Upper lobe of right lung (tissue), 1 donor: Measurements from ENCODE around the gene PRAMEF17. TPM values are rescaled to one million over a fixed set of nuclear protein-coding genes. Genes with fewer than 3 reads are reported as not detected.
"Not testable (repeated sequence)": the region's sequence is repeated elsewhere in the genome, so short reads cannot be mapped to it uniquely, and the experiment has no call there.

Source experiments
- ATAC-seq: fragments of 200-7000 bp; cut with Tn5 transposase; one replicate; pipeline ENCODE4 v1.9.1; 2020; ENCODE audit warnings: mild to moderate bottlenecking, moderate library complexity
- DNase-seq: peaks from one replicate; pipeline ENCODE4 v3.0.0-alpha.2; 2020
- H3K27ac ChIP-seq: fragments of 200-600 bp; one replicate; pipeline ENCODE4 v1.8.0; 2022
- H3K27me3 ChIP-seq: fragments of 200-600 bp; one replicate; pipeline ENCODE4 v1.8.0; 2022; ENCODE audit warnings: mild to moderate bottlenecking
- H3K36me3 ChIP-seq: fragments of 200-600 bp; one replicate; pipeline ENCODE4 v1.8.0; 2022
- H3K4me1 ChIP-seq: fragments of 200-600 bp; one replicate; pipeline ENCODE4 v1.8.0; 2022
- H3K4me3 ChIP-seq: fragments of 200-600 bp; one replicate; pipeline ENCODE4 v1.8.0; 2022; ENCODE audit warnings: mild to moderate bottlenecking
- H3K9me3 ChIP-seq: fragments of 200-600 bp; one replicate; pipeline ENCODE4 v1.8.0; 2022
- CTCF ChIP-seq: fragments of 200-600 bp; IDR thresholded peaks from one replicate; pipeline ENCODE4 v1.8.0; 2022; ENCODE audit warnings: antibody characterized with exemption
- intact Hi-C: fragments of 100-400 bp; cut with DNase I; formaldehyde crosslinking; loops from one replicate; pipeline ENCODE4 v1.11.0; 2022
- total RNA-seq: library from RNA; stranded (reverse); fragmentation: NEBNext Ultra II Directional; extraction: Animal tissue kit (Norgen Biotek cat#: 25700); gene quantifications from one replicate; pipeline ENCODE4 v1.2.1, GENCODE V29; 2021
- donor health status: DM: no; HTN: yes; CAD: no; lungs with severe emphysema.

Gene PRAMEF17
- total RNA-seq, 1 donor from 2014 or later, result not detected

- H3K4me3 ChIP-seq, H3K4me1 ChIP-seq, ATAC-seq, H3K36me3 ChIP-seq, H3K9me3 ChIP-seq, intact Hi-C loops, H3K27me3 ChIP-seq, H3K27ac ChIP-seq, DNase-seq: not testable (repeated sequence)
- peak; percentile 13 for TF ChIP-seq CTCF
Measured at GRCh38 chr1:13368544-13368943, 20.9 kb upstream of the PRAMEF17 start.

- H3K9me3 ChIP-seq, H3K36me3 ChIP-seq, intact Hi-C loops, H3K27ac ChIP-seq, H3K4me3 ChIP-seq, H3K4me1 ChIP-seq, DNase-seq, ATAC-seq, H3K27me3 ChIP-seq: not testable (repeated sequence)
Measured at GRCh38 chr1:13378983-13379382, 10.4 kb upstream of the PRAMEF17 start.

GRCh38 chr1:13380380-13380779 lies 9.1 kb upstream of the PRAMEF17 start:
- H3K9me3 ChIP-seq, H3K27me3 ChIP-seq, H3K36me3 ChIP-seq, intact Hi-C loops, ATAC-seq, H3K4me1 ChIP-seq, DNase-seq, H3K27ac ChIP-seq, H3K4me3 ChIP-seq: not testable (repeated sequence)

GRCh38 chr1:13393004-13393403 lies 3.6 kb downstream of the PRAMEF17 start:
- H3K27me3 ChIP-seq, ATAC-seq, H3K36me3 ChIP-seq, H3K4me1 ChIP-seq, H3K27ac ChIP-seq, H3K4me3 ChIP-seq, intact Hi-C loops, DNase-seq, H3K9me3 ChIP-seq: not testable (repeated sequence)

- DNase-seq, H3K4me3 ChIP-seq, H3K27ac ChIP-seq, H3K4me1 ChIP-seq, H3K9me3 ChIP-seq, H3K36me3 ChIP-seq, intact Hi-C loops, H3K27me3 ChIP-seq, ATAC-seq: not testable (repeated sequence)
Measured at GRCh38 chr1:13394761-13395160, 5.3 kb downstream of the PRAMEF17 start.

GRCh38 chr1:13395311-13395710 lies 5.9 kb downstream of the PRAMEF17 start:
- ATAC-seq, H3K27ac ChIP-seq, intact Hi-C loops, H3K27me3 ChIP-seq, H3K4me1 ChIP-seq, DNase-seq, H3K9me3 ChIP-seq, H3K4me3 ChIP-seq, H3K36me3 ChIP-seq: not testable (repeated sequence)

GRCh38 chr1:13407811-13408210 lies 18.4 kb downstream of the PRAMEF17 start:
- no peak overlapping the region for H3K27ac ChIP-seq
- no peak for TF ChIP-seq CTCF
- ATAC-seq (no peak), DNase-seq (no peak)
- no peaks in the 10 kb centered on the region for H3K36me3 ChIP-seq
- intact Hi-C loops, result no loop called here
- no peaks in the 10 kb centered on the region for H3K27me3 ChIP-seq
- H3K4me3 ChIP-seq, result no peak overlapping the region
- no peaks in the 10 kb centered on the region for H3K9me3 ChIP-seq
- H3K4me1 ChIP-seq, result no peaks in the 10 kb centered on the region

GRCh38 chr1:13410150-13410549 lies 20.7 kb downstream of the PRAMEF17 start, which contains the start of gene PRAMEF20:
PRAMEF20 (plus strand) TSS chr1:13410450; CDS start chr1:13416355, 5,905 bp downstream.
- H3K27me3 ChIP-seq, intact Hi-C loops, H3K9me3 ChIP-seq, H3K36me3 ChIP-seq, H3K27ac ChIP-seq, H3K4me1 ChIP-seq, H3K4me3 ChIP-seq, DNase-seq, ATAC-seq: not testable (repeated sequence)

- ATAC-seq, result no peak
Measured at GRCh38 chr1:13430495-13430894, 41.1 kb downstream of the PRAMEF17 start.

More at GRCh38 chr1:13430495-13430894, 41.1 kb downstream of the PRAMEF17 start:
- H3K27ac ChIP-seq, result no peak overlapping the region
- TF ChIP-seq CTCF, result no peak
- no peaks in the 10 kb centered on the region for H3K27me3 ChIP-seq
- H3K4me1 ChIP-seq, result no peaks in the 10 kb centered on the region
- intact Hi-C loops, result no loop called here
- no peak overlapping the region for H3K4me3 ChIP-seq
- H3K9me3 ChIP-seq, result no peaks in the 10 kb centered on the region
- no peak for DNase-seq
- no peaks in the 10 kb centered on the region for H3K36me3 ChIP-seq
